ENCODE results near the gene OR51A2. TPM values are rescaled to one million over a fixed set of nuclear protein-coding genes. Genes with fewer than 3 reads are reported as not detected.

OR51A2 gene
- total and polyA plus RNA-seq, 2 experiments from 2014 or later = not detected

GRCh38 chr11:4924239-4924638 lies 31.3 kb downstream of the OR51A2 start, which contains the start of gene OR51G1:
Gene OR51G1, minus strand, starts transcription at chr11:4924339. Its CDS starts 0 bp downstream, at chr11:4924339.
- H3K27ac ChIP-seq (ENCODE audit: low read depth) = no peak within 1 kb of the TSS
- no peaks in the 10 kb centered on the region for H3F3A ChIP-seq (replicated peaks; ENCODE audit: low read depth)
- H3K9me2 ChIP-seq (ENCODE audit: insufficient read depth) = no peaks in the 10 kb centered on the region; the same call in 1 of the 2 replicates
- H2AFZ ChIP-seq = no peak within 1 kb of the TSS
- no peaks in the 10 kb centered on the region for H3K9me3 Mint-ChIP-seq
- peaks cover 1% of the 10 kb centered on the region for H3K27me3 Mint-ChIP-seq (ENCODE audit: insufficient read depth, low read depth, poor library complexity)
- H3K36me3 Mint-ChIP-seq (ENCODE audit: low read depth) = no peaks in the 10 kb centered on the region
- H3K4me3 ChIP-seq = no peak within 1 kb of the TSS
- DNase-seq (ENCODE audit: low spot score) (no peak), ATAC-seq (no peak)
- H4K20me1 ChIP-seq (replicated peaks; ENCODE audit: insufficient read depth) = no peaks in the 10 kb centered on the region
- H3K4me1 ChIP-seq (ENCODE audit: insufficient read depth) = no peaks in the 10 kb centered on the region
- H3K4me1 Mint-ChIP-seq = no peaks in the 10 kb centered on the region
- H3K27ac Mint-ChIP-seq = no peak within 1 kb of the TSS
- no peak for TF ChIP-seq ZNF462 (CRISPR knock-in tag; IDR thresholded peaks at IDR 0.05)
- no peak for TF ChIP-seq STAT1 (IDR thresholded peaks at IDR 0.05; ENCODE audit: unreplicated experiment)
- no peak for TF ChIP-seq REST (IDR thresholded peaks at IDR 0.05; ENCODE audit: unreplicated experiment)
- no peak for TF ChIP-seq ZNF331 (CRISPR knock-in tag; IDR thresholded peaks at IDR 0.05; ENCODE audit: low read depth)
- TF ChIP-seq CTCF (conservative IDR thresholded peaks at IDR 0.05; ENCODE audit: low read depth in 2 of 2) = no peak
- TF ChIP-seq NANOG (IDR thresholded peaks at IDR 0.05; ENCODE audit: borderline replicate concordance) = no peak
- no peak for TF ChIP-seq POLR2AphosphoS5 (IDR thresholded peaks at IDR 0.05; ENCODE audit: low read depth)
- no peak for TF ChIP-seq JUNB (IDR thresholded peaks at IDR 0.05; ENCODE audit: unreplicated experiment)
- no peak for TF ChIP-seq EZH2phosphoT487 (IDR thresholded peaks at IDR 0.05; ENCODE audit: unreplicated experiment)
- TF ChIP-seq CREB1 (CRISPR knock-in tag; IDR thresholded peaks at IDR 0.05; ENCODE audit: low read depth) = no peak
- no peak for TF ChIP-seq EZH2 (IDR thresholded peaks at IDR 0.05; ENCODE audit: low read depth, unreplicated experiment)
- TF ChIP-seq ETS1 (IDR thresholded peaks at IDR 0.05) = no peak
- TF ChIP-seq ZNF114 (CRISPR knock-in tag; IDR thresholded peaks at IDR 0.05) = no peak
- H3K4me3 Mint-ChIP-seq = no peak within 1 kb of the TSS
- no peaks in the 10 kb centered on the region for H3K27me3 ChIP-seq (ENCODE audit: insufficient read depth)
- no peak within 1 kb of the TSS for H3K4me2 ChIP-seq
- no peaks in the 10 kb centered on the region for H3K36me3 ChIP-seq (ENCODE audit: insufficient read depth)
- H3K79me2 ChIP-seq (replicated peaks; ENCODE audit: insufficient read depth) = no peaks in the 10 kb centered on the region
